ENCODE measurements around the gene FHL1. TPM values are rescaled to one million over a fixed set of nuclear protein-coding genes. Genes with fewer than 3 reads are reported as not detected.
"Not testable (repeated sequence)": the region's sequence is repeated elsewhere in the genome, so short reads cannot be mapped to it uniquely, and the experiment has no call there.

FHL1 gene
- total RNA-seq, 1 donor from 2014 or later, result 55.3 TPM

GRCh38 chrX:136165406-136165805, 18.1 kb downstream of the FHL1 start:
- H3K9me3 Mint-ChIP-seq, result no peaks in the 10 kb centered on the region
- no peak for DNase-seq (ENCODE audit: extremely low spot score, unreplicated experiment)
- H3K27me3 Mint-ChIP-seq, result no peaks in the 10 kb centered on the region
- TF ChIP-seq CTCF (conservative IDR thresholded peaks at IDR 0.05), result no peak
- H3K36me3 Mint-ChIP-seq, result no peaks in the 10 kb centered on the region
- no peak overlapping the region for H3K4me3 Mint-ChIP-seq
- peaks cover 9% of the 10 kb centered on the region for H3K4me1 Mint-ChIP-seq (ENCODE audit: unreplicated experiment)
- H3K27ac Mint-ChIP-seq, result no peak overlapping the region

DNA sequence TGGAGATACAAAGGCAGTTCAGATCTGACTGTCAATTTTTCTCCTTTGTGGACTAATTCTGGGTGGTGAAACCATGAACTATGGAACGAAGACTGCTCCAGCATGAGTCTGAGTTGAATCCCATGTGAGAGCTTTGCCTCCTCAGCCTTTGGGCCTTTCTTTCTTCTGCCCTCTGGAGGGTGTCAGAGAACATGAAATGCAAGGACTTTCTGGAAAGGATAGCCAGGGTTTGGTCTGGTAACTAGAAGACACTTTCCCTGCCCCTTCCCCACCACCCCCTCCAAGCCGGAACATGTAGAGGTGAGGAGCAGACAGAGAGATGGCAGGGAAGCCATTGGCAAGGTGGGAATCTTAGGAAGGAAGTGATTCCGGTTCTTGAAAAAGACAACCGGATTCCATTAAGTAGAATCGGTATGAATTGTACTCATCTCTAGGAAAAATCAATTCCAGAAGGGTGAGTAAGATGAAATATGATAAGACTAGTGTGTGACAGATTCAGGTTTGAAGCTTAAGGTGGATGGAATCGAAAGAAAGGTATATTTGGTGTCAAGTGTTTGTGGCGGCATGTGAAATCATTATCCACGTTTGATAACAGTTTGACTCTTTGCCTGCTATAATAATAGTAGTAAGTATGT, 19.0 kb downstream of the FHL1 start:
- Mint-ChIP-seq H3K27me3 (no peaks in the 10 kb centered on the region), H3K9me3 (no peaks in the 10 kb centered on the region), H3K36me3 (no peaks in the 10 kb centered on the region), H3K27ac (no peak overlapping the region), H3K4me3 (no peak overlapping the region), H3K4me1 (ENCODE audit: unreplicated experiment) (peaks cover 9% of the 10 kb centered on the region)
- no peak for TF ChIP-seq CTCF (conservative IDR thresholded peaks at IDR 0.05)
- no peak for DNase-seq (ENCODE audit: extremely low spot score, unreplicated experiment)

DNA sequence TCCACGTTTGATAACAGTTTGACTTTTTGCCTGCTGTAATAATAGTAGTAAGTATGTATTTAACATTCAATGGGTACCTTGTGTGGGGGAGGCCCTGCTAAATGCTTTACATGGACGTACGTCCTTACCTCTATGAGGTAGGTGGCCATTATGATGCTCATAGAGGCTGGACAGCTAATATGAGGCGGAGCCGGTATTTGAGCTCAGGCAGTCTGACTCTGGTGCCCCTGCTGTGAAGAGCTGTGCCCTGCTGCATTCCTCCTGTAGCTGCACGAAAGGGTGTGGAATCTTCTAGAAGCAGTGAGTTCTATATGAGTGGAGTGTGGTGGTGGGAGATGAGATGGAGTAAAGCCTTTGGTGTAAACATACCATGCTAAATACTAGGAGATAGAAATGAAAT, 20.7 kb downstream of the FHL1 start:
- not testable (repeated sequence) for H3K9me3 Mint-ChIP-seq; H3K27ac Mint-ChIP-seq; H3K36me3 Mint-ChIP-seq; DNase-seq (ENCODE audit: extremely low spot score, unreplicated experiment); H3K4me3 Mint-ChIP-seq; H3K4me1 Mint-ChIP-seq (ENCODE audit: unreplicated experiment); H3K27me3 Mint-ChIP-seq

- Mint-ChIP-seq H3K36me3 (no peaks in the 10 kb centered on the region), H3K9me3 (no peaks in the 10 kb centered on the region), H3K4me3 (no peak overlapping the region), H3K27ac (no peak overlapping the region), H3K4me1 (ENCODE audit: unreplicated experiment) (peaks cover 9% of the 10 kb centered on the region), H3K27me3 (no peaks in the 10 kb centered on the region)
- TF ChIP-seq CTCF (conservative IDR thresholded peaks at IDR 0.05), result no peak
- DNase-seq (ENCODE audit: extremely low spot score, unreplicated experiment), result no peak
These were observed 21.8 kb downstream of the FHL1 start for GRCh38 chrX:136168929-136169735.

- TF ChIP-seq CTCF (conservative IDR thresholded peaks at IDR 0.05), result no peak
- Mint-ChIP-seq H3K9me3 (no peaks in the 10 kb centered on the region), H3K4me1 (ENCODE audit: unreplicated experiment) (peaks cover 9% of the 10 kb centered on the region), H3K27ac (no peak overlapping the region), H3K4me3 (no peak overlapping the region), H3K27me3 (no peaks in the 10 kb centered on the region), H3K36me3 (no peaks in the 10 kb centered on the region)
- DNase-seq (ENCODE audit: extremely low spot score, unreplicated experiment), result no peak
These were observed 22.9 kb downstream of the FHL1 start for GRCh38 chrX:136170139-136170800.

DNA sequence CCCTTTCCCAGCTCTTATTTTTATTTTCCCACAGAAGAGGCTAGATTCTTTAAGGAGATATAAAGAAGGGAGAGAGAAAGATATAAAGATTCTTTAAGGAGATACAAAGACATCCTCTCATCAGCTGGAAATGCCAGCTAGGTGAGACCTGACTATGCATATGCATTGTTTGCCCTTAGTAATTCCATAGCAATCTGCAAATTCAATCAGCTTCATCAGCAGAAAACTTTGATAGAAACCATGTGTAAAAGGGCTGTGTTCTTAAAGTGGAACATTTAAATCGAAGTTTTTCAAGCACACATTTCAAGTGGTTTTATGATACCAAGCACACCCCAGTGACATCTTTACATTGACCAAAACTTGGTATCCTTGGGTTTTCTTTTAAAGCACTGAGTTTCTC, 24.1 kb downstream of the FHL1 start:
- H3K36me3 Mint-ChIP-seq, result no peaks in the 10 kb centered on the region
- H3K27ac Mint-ChIP-seq, result no peak overlapping the region
- H3K27me3 Mint-ChIP-seq, result no peaks in the 10 kb centered on the region
- peaks cover 9% of the 10 kb centered on the region for H3K4me1 Mint-ChIP-seq (ENCODE audit: unreplicated experiment)
- DNase-seq (ENCODE audit: extremely low spot score, unreplicated experiment), result no peak
- no peak overlapping the region for H3K4me3 Mint-ChIP-seq
- TF ChIP-seq CTCF (conservative IDR thresholded peaks at IDR 0.05), result no peak
- no peaks in the 10 kb centered on the region for H3K9me3 Mint-ChIP-seq
